ENCODE measurements around the gene PA2G4. TPM values are rescaled to one million over a fixed set of nuclear protein-coding genes. Genes with fewer than 3 reads are reported as not detected.

PA2G4 gene
- total and polyA plus RNA-seq, 4 experiments from 2014 or later, result 106 to 223 (median 156) TPM

GRCh38 chr12:56120158-56120846 lies 15.9 kb downstream of the PA2G4 start:
- H3K36me3 ChIP-seq (ENCODE audit: insufficient read depth, low read length), result no peaks in the 10 kb centered on the region
- H3K27ac ChIP-seq (ENCODE audit: low read depth, low read length), result no peak overlapping the region
- no peak for DNase-seq
- peaks cover 47% of the 10 kb centered on the region for H3K4me1 ChIP-seq (ENCODE audit: insufficient read depth, low read length)
- no peak overlapping the region for H3K4me3 ChIP-seq (ENCODE audit: low read length in 2 of 2)
- POLR2A ChIA-PET (ENCODE audit: partially characterized antibody), result interaction anchor here (0.7 to 7.6 kb wide), 11 partner anchors 8 to 344 kb away, joined by 3 to 324 read pairs (median 55); partner anchors contain the start of genes ANKRD52, ESYT1, MYL6 and PA2G4
- CTCF ChIA-PET (ENCODE audit: partially characterized antibody), result interaction anchor here (0.5 to 13.2 kb wide), 27 partner anchors 8 to 1783 kb away, joined by 3 to 264 read pairs (median 9); partner anchors contain the start of genes ANKRD52, CNPY2, COQ10A and ESYT1
- intact Hi-C loops (cut with micrococcal nuclease), result no loop called here
- peaks cover 19 to 32% of the 10 kb centered on the region in 2 donors for H3K36me3 Mint-ChIP-seq
- H3K27me3 Mint-ChIP-seq, result no peaks in the 10 kb centered on the region
- H3K27me3 ChIP-seq (ENCODE audit: insufficient read depth, low read length), result no peaks in the 10 kb centered on the region
- no peaks in the 10 kb centered on the region for H3K9me3 ChIP-seq (ENCODE audit: control insufficient read depth in 1 of 2, low read length in 2 of 2)
- H3K9me3 Mint-ChIP-seq, result no peaks in the 10 kb centered on the region
- peaks cover 26 to 53% (median 40%) of the 10 kb centered on the region in 4 donors for H3K4me1 Mint-ChIP-seq
- H3K4me3 Mint-ChIP-seq, result no peak overlapping the region
- H3K27ac Mint-ChIP-seq, result peak overlapping the region in 3 of 7 donors; percentile 37 to 81 (median 60)

- no peak overlapping the region for H3K4me3 Mint-ChIP-seq
- H3K27ac ChIP-seq (ENCODE audit: low read depth, low read length), result no peak overlapping the region
- ChIA-PET POLR2A (ENCODE audit: partially characterized antibody) (interaction anchor here (1.2 to 7.6 kb wide), 5 partner anchors 30 to 100 kb away, joined by 3 to 218 read pairs (median 85); partner anchors contain the start of genes MYL6, RNF41 and SMARCC2), CTCF (ENCODE audit: partially characterized antibody) (interaction anchor here (3.8 to 13.2 kb wide), 2 partner anchors 38 to 68 kb away, joined by 16 to 264 read pairs; partner anchors contain the start of genes MYL6 and SMARCC2)
- H3K36me3 ChIP-seq (ENCODE audit: insufficient read depth, low read length), result no peaks in the 10 kb centered on the region
- no peak overlapping the region for H3K4me3 ChIP-seq (ENCODE audit: low read length in 2 of 2)
- peak overlapping the region in 1 of 7 donors; percentile 57 for H3K27ac Mint-ChIP-seq
- no peaks in the 10 kb centered on the region for H3K9me3 Mint-ChIP-seq
- H3K27me3 Mint-ChIP-seq, result no peaks in the 10 kb centered on the region
- DNase-seq, result no peak
- intact Hi-C loops (cut with micrococcal nuclease), result no loop called here
- no peaks in the 10 kb centered on the region for H3K9me3 ChIP-seq (ENCODE audit: control insufficient read depth in 1 of 2, low read length in 2 of 2)
- no peaks in the 10 kb centered on the region for H3K27me3 ChIP-seq (ENCODE audit: insufficient read depth, low read length)
- H3K4me1 Mint-ChIP-seq, result peaks cover 30 to 61% (median 44%) of the 10 kb centered on the region in 4 donors
- peaks cover 19 to 28% of the 10 kb centered on the region in 2 donors for H3K36me3 Mint-ChIP-seq
- peaks cover 53% of the 10 kb centered on the region for H3K4me1 ChIP-seq (ENCODE audit: insufficient read depth, low read length)
These were observed 17.0 kb downstream of the PA2G4 start for GRCh38 chr12:56121204-56121870.

- Mint-ChIP-seq H3K27ac (peak overlapping the region in 5 of 7 donors; percentile 30 to 69 (median 36)), H3K36me3 (peaks cover 8 to 16% of the 10 kb centered on the region in 2 donors), H3K4me1 (peaks cover 38 to 61% (median 48%) of the 10 kb centered on the region in 4 donors), H3K4me3 (no peak overlapping the region), H3K9me3 (peaks cover 0 to under 1% (median 0%) of the 10 kb centered on the region in 8 donors), H3K27me3 (no peaks in the 10 kb centered on the region)
- CTCF ChIA-PET (ENCODE audit: partially characterized antibody), result interaction anchor here (1.1 to 13.2 kb wide), 6 partner anchors 21 to 374 kb away, joined by 3 to 264 read pairs (median 4); partner anchors contain the start of genes ANKRD52, RNF41 and SMARCC2
- peaks cover 59% of the 10 kb centered on the region for H3K4me1 ChIP-seq (ENCODE audit: insufficient read depth, low read length)
- POLR2A ChIA-PET (ENCODE audit: partially characterized antibody), result interaction anchor here (1.0 to 9.4 kb wide), 4 partner anchors 40 to 148 kb away, joined by 3 to 245 read pairs (median 110); partner anchors contain the start of gene SMARCC2
- DNase-seq, result no peak
- intact Hi-C loops (cut with micrococcal nuclease), result no loop called here
- no peaks in the 10 kb centered on the region for H3K27me3 ChIP-seq (ENCODE audit: insufficient read depth, low read length)
- no peak overlapping the region for H3K4me3 ChIP-seq (ENCODE audit: low read length in 2 of 2)
- H3K9me3 ChIP-seq (ENCODE audit: control insufficient read depth in 1 of 2, low read length in 2 of 2), result no peaks in the 10 kb centered on the region
- H3K36me3 ChIP-seq (ENCODE audit: insufficient read depth, low read length), result no peaks in the 10 kb centered on the region
- H3K27ac ChIP-seq (ENCODE audit: low read depth, low read length), result no peak overlapping the region
These were observed 18.3 kb downstream of the PA2G4 start for GRCh38 chr12:56122637-56123036.

- H3K4me1 Mint-ChIP-seq, result peaks cover 31 to 56% (median 40%) of the 10 kb centered on the region in 4 donors
- Histone ChIP-seq H3K27ac (ENCODE audit: low read depth, low read length) (peak overlapping the region; percentile 73), H3K9me3 (ENCODE audit: control insufficient read depth in 1 of 2, low read length in 2 of 2) (no peaks in the 10 kb centered on the region), H3K4me1 (ENCODE audit: insufficient read depth, low read length) (peaks cover 48% of the 10 kb centered on the region), H3K4me3 (ENCODE audit: low read length in 2 of 2) (no peak overlapping the region), H3K27me3 (ENCODE audit: insufficient read depth, low read length) (no peaks in the 10 kb centered on the region), H3K36me3 (ENCODE audit: insufficient read depth, low read length) (no peaks in the 10 kb centered on the region)
- peaks cover 5 to 23% of the 10 kb centered on the region in 2 donors for H3K36me3 Mint-ChIP-seq
- no peak for DNase-seq
- intact Hi-C loops (cut with micrococcal nuclease), result no loop called here
- H3K27me3 Mint-ChIP-seq, result no peaks in the 10 kb centered on the region
- CTCF ChIA-PET (ENCODE audit: partially characterized antibody), result interaction anchor here (0.6 to 13.2 kb wide), 13 partner anchors 9 to 956 kb away, joined by 3 to 264 read pairs (median 3); partner anchors contain the start of genes ANKRD52, PA2G4, RNF41 and SMARCC2
- peak overlapping the region in 1 of 8 donors; percentile 12 for H3K4me3 Mint-ChIP-seq
- POLR2A ChIA-PET (ENCODE audit: partially characterized antibody), result interaction anchor here (0.9 to 9.4 kb wide), 8 partner anchors 20 to 214 kb away, joined by 3 to 245 read pairs (median 6); partner anchors contain the start of genes COQ10A, IL23A, MYL6 and PA2G4
- H3K9me3 Mint-ChIP-seq, result peaks cover 0 to 2% (median 0%) of the 10 kb centered on the region in 8 donors
- peak overlapping the region; percentile 46 to 89 (median 78) for H3K27ac Mint-ChIP-seq
These were observed 19.8 kb downstream of the PA2G4 start for GRCh38 chr12:56124133-56124532.

GRCh38 chr12:56126732-56127239 lies 22.4 kb downstream of the PA2G4 start:
- H3K4me3 ChIP-seq (ENCODE audit: low read length in 2 of 2), result peak overlapping the region; percentile 16 to 36
- H3K27ac ChIP-seq (ENCODE audit: low read depth, low read length), result peak overlapping the region; percentile 73
- Mint-ChIP-seq H3K27ac (peak overlapping the region; percentile 89 to 99 (median 98)), H3K4me1 (peaks cover 42 to 75% (median 53%) of the 10 kb centered on the region in 4 donors), H3K27me3 (no peaks in the 10 kb centered on the region), H3K9me3 (peaks cover 0 to 2% (median 0%) of the 10 kb centered on the region in 8 donors), H3K4me3 (peak overlapping the region in 7 of 8 donors; percentile 96 to 100 (median 97)), H3K36me3 (peaks cover 23 to 37% of the 10 kb centered on the region in 2 donors)
- peaks cover 17% of the 10 kb centered on the region for H3K36me3 ChIP-seq (ENCODE audit: insufficient read depth, low read length)
- CTCF ChIA-PET (ENCODE audit: partially characterized antibody), result interaction anchor here (0.6 to 13.2 kb wide), 17 partner anchors 8 to 388 kb away, joined by 3 to 264 read pairs (median 5); partner anchors contain the start of genes MYL6, MYL6B, RNF41 and SMARCC2
- POLR2A ChIA-PET (ENCODE audit: partially characterized antibody), result interaction anchor here (1.0 to 9.4 kb wide), 10 partner anchors 9 to 140 kb away, joined by 3 to 245 read pairs (median 57); partner anchors contain the start of genes ANKRD52, COQ10A, MYL6 and PA2G4
- intact Hi-C loops (cut with micrococcal nuclease), result loop anchor here (1.0 to 5.0 kb wide), 5 partner anchors 8 to 561 kb away; partner anchors contain the start of genes APOF, NABP2, PTGES3 and SMARCC2
- H3K27me3 ChIP-seq (ENCODE audit: insufficient read depth, low read length), result no peaks in the 10 kb centered on the region
- no peak for DNase-seq
- H3K4me1 ChIP-seq (ENCODE audit: insufficient read depth, low read length), result peaks cover 62% of the 10 kb centered on the region
- no peaks in the 10 kb centered on the region for H3K9me3 ChIP-seq (ENCODE audit: control insufficient read depth in 1 of 2, low read length in 2 of 2)

- Mint-ChIP-seq H3K27me3 (no peaks in the 10 kb centered on the region), H3K36me3 (peaks cover 30 to 43% of the 10 kb centered on the region in 2 donors), H3K27ac (peak overlapping the region; percentile 89 to 99 (median 98)), H3K9me3 (peaks cover 0 to 2% (median 0%) of the 10 kb centered on the region in 8 donors), H3K4me1 (peaks cover 45 to 82% (median 59%) of the 10 kb centered on the region in 4 donors), H3K4me3 (peak overlapping the region; percentile 96 to 100 (median 98))
- peak overlapping the region; percentile 73 for H3K27ac ChIP-seq (ENCODE audit: low read depth, low read length)
- no peak for DNase-seq
- ChIA-PET POLR2A (ENCODE audit: partially characterized antibody) (interaction anchor here (0.8 to 9.4 kb wide), 29 partner anchors 10 to 1814 kb away, joined by 3 to 245 read pairs (median 6); partner anchors contain the start of genes ANKRD52, ATP23, CNPY2 and COQ10A), CTCF (ENCODE audit: partially characterized antibody) (interaction anchor here (0.9 to 13.2 kb wide), 14 partner anchors 8 to 337 kb away, joined by 3 to 264 read pairs (median 8); partner anchors contain the start of genes MYL6, MYL6B, PA2G4 and RPL41)
- intact Hi-C loops (cut with micrococcal nuclease), result loop anchor here (5.0 kb wide), 2 partner anchors 235 to 560 kb away; partner anchors contain the start of genes APOF, PTGES3 and STAT2
- peaks cover 68% of the 10 kb centered on the region for H3K4me1 ChIP-seq (ENCODE audit: insufficient read depth, low read length)
- peak overlapping the region; percentile 36 for H3K4me3 ChIP-seq (ENCODE audit: low read length in 2 of 2)
- no peaks in the 10 kb centered on the region for H3K27me3 ChIP-seq (ENCODE audit: insufficient read depth, low read length)
- no peaks in the 10 kb centered on the region for H3K9me3 ChIP-seq (ENCODE audit: control insufficient read depth in 1 of 2, low read length in 2 of 2)
- peaks cover 24% of the 10 kb centered on the region for H3K36me3 ChIP-seq (ENCODE audit: insufficient read depth, low read length)
These were observed 23.1 kb downstream of the PA2G4 start for GRCh38 chr12:56127485-56127887.

Data from CD4-positive, alpha-beta memory T cell (primary cell).